A673 (cell line): ENCODE results near the gene CYSRT1.

Source experiments
- CTCF ChIP-seq: fragments of 300-800, 200-600 bp; sonication (generic); conservative IDR thresholded peaks from 2 replicates; pipeline ENCODE4 v1.5.1; 2017; ENCODE audit warnings: low read depth, mild to moderate bottlenecking, antibody characterized with exemption, low read length, moderate library complexity, mixed read lengths
- EZH2 ChIP-seq: fragments of 200-600 bp; sonication (generic); IDR thresholded peaks from 2 replicates; pipeline ENCODE4 v1.6.1; 2017; ENCODE audit warnings: borderline replicate concordance, low read depth, mild to moderate bottlenecking, mixed read lengths, antibody characterized with exemption, low read length; ENCODE audit not compliant: poor library complexity, severe bottlenecking

- TF ChIP-seq CTCF (no peak), EZH2 (no peak)
These were observed 26.7 kb upstream of the CYSRT1 start for GRCh38 chr9:137198051-137198901.
